Ishikawa (cell line): ENCODE results near the gene PEPD.

ENCODE experiments used
- CEBPB ChIP-seq: IDR thresholded peaks from 2 replicates; pipeline ENCODE4 v1.6.1; 2012
- CREB1 ChIP-seq: IDR thresholded peaks from 2 replicates; pipeline ENCODE4 v1.6.1; 2012; ENCODE audit warnings: low read depth
- EP300 ChIP-seq: IDR thresholded peaks from 2 replicates; pipeline ENCODE4 v1.6.1; 2012; ENCODE audit warnings: borderline replicate concordance
- MAX ChIP-seq: IDR thresholded peaks from 2 replicates; pipeline ENCODE4 v1.6.1; 2012
- NFIC ChIP-seq: IDR thresholded peaks from 2 replicates; pipeline ENCODE4 v1.6.1; 2012
- TAF1 ChIP-seq: IDR thresholded peaks from 2 replicates; pipeline ENCODE4 v1.6.1; 2012; ENCODE audit warnings: low read depth, mild to moderate bottlenecking
- TEAD4 ChIP-seq: IDR thresholded peaks from 2 replicates; pipeline ENCODE4 v1.6.1; 2012
- ZBTB7A ChIP-seq: IDR thresholded peaks from 2 replicates; pipeline ENCODE4 v1.6.1; 2012; ENCODE audit warnings: low read depth

DNA sequence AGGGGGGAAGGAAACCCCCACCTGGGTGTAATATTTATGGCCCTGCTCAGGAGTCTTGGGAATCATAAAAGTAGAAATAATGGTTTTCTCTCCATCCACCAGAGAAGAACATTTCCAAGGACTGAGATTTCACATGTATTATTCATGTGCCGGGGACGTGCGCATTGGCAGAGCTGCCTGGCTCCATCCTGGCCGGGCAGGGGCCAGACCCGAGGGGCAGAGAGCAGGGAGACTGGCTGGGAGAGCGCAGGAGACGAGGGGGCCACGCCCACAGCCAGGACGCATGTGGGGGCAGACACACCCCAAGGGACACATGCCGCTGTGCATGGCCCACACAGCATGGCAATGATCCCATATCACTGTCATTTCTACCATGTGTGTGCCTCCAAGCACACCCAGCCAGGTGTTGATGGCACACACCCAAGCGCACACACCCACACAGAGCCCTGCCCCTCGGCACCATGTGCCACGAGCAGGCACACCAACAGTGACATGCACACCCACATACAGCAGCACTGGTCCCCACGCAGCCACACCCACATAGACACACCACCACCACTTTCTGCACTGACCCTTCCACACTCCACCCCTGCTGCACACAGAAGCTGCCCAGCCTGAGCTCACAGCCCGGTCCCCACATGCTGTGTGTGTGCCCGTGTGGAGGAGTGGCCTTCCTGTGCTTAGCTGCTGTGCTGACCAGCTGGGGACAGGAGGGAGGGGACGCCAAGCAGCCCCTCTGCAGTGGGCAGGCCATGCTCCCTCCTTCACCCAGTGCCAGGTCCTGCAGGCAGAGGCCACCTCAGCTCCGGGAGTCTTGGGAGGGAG, 108.8 kb downstream of the PEPD start:
- TF ChIP-seq EP300 (no peak), TAF1 (no peak), CREB1 (no peak), CEBPB (no peak), NFIC (no peak), TEAD4 (no peak), ZBTB7A (no peak), MAX (no peak)
